ENCODE results near the gene FBXO17. TPM values are rescaled to one million over a fixed set of nuclear protein-coding genes. Genes with fewer than 3 reads are reported as not detected.
"Not testable (repeated sequence)": the region's sequence is repeated elsewhere in the genome, so short reads cannot be mapped to it uniquely, and the experiment has no call there.

FBXO17 gene
- total RNA-seq, 3 donors from 2014 or later, result 14.2 to 67.2 (median 28.5) TPM

DNA sequence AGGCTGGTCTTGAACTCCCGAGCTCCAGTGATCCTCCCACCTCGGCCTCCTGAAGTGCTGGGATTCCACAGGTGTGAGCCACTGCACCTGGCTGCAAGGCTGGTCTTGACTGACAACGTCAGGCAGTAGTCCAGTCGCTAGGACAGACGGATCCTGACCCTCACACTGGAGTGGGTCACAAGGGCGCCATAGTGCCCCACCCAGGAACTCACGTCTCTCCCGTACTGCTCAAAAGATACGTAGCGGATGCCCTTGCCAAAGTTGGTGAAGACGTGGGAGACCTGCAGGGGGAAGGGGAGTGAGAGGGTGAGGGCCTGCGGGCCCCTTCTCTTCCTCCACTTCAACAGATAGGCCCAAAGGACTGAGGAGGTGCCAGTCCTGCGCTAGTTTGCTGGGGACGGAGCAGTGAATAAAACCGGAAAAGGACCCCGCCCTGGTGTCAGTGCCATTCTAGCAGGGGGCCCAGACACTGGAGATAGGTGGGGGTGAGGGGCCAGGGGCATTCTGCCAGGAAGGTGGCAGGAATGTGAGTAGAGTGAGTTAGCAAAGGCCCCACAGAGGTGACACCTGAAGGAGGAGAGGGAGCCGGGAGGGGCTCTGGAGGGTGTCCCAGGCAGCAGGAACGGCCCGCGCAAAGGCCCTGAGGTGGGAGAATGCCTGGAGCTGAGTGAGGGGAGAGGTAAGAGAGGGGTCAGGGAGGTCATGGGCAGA, 32.9 kb downstream of the FBXO17 start:
- Histone ChIP-seq H3K9me3 (no peaks in the 10 kb centered on the region), H3K4me3 (no peak overlapping the region), H3K27me3 (no peaks in the 10 kb centered on the region), H3K36me3 (no peaks in the 10 kb centered on the region), H3K27ac (no peak overlapping the region), H3K4me1 (no peaks in the 10 kb centered on the region)
- DNase-seq (ENCODE audit: low spot score in 2 of 2), result no peak
- TF ChIP-seq, protein P1, sequence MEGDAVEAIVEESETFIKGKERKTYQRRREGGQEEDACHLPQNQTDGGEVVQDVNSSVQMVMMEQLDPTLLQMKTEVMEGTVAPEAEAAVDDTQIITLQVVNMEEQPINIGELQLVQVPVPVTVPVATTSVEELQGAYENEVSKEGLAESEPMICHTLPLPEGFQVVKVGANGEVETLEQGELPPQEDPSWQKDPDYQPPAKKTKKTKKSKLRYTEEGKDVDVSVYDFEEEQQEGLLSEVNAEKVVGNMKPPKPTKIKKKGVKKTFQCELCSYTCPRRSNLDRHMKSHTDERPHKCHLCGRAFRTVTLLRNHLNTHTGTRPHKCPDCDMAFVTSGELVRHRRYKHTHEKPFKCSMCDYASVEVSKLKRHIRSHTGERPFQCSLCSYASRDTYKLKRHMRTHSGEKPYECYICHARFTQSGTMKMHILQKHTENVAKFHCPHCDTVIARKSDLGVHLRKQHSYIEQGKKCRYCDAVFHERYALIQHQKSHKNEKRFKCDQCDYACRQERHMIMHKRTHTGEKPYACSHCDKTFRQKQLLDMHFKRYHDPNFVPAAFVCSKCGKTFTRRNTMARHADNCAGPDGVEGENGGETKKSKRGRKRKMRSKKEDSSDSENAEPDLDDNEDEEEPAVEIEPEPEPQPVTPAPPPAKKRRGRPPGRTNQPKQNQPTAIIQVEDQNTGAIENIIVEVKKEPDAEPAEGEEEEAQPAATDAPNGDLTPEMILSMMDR (IDR thresholded peaks at IDR 0.05), result no peak
- TF ChIP-seq POLR2A (IDR thresholded peaks at IDR 0.05) (no peak), POLR2AphosphoS5 (IDR thresholded peaks at IDR 0.05) (no peak)
- intact Hi-C loops (cut with DNase I; ENCODE audit: low total_unique reads), result no loop called here

DNA sequence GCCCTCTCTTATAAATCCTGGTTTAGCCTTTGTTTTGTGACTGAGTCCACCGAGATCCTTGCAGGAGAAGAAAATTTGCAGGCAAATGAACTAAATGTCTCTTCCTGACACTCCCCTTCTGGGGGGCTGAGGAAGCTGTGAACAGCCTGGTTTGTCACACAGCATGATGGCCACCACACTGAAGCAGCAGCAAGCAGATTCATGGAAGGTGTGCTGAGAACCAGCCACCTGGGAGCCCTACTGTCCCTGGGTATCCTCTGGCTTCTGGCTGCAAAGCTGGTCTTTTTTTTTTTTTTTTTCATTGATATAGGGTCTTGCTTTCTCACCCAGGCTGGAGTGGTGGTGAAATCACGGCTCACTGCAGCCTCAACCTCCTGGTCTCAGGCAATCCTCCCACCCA, 33.6 kb downstream of the FBXO17 start:
- Histone ChIP-seq H3K9me3 (no peaks in the 10 kb centered on the region), H3K36me3 (no peaks in the 10 kb centered on the region), H3K4me3 (no peak overlapping the region), H3K27me3 (no peaks in the 10 kb centered on the region), H3K4me1 (no peaks in the 10 kb centered on the region), H3K27ac (no peak overlapping the region)
- TF ChIP-seq POLR2A (IDR thresholded peaks at IDR 0.05) (no peak), POLR2AphosphoS5 (IDR thresholded peaks at IDR 0.05) (no peak)
- TF ChIP-seq, protein P1 (IDR thresholded peaks at IDR 0.05), result no peak
- intact Hi-C loops (cut with DNase I; ENCODE audit: low total_unique reads), result no loop called here
- DNase-seq (ENCODE audit: low spot score in 2 of 2), result no peak

DNA sequence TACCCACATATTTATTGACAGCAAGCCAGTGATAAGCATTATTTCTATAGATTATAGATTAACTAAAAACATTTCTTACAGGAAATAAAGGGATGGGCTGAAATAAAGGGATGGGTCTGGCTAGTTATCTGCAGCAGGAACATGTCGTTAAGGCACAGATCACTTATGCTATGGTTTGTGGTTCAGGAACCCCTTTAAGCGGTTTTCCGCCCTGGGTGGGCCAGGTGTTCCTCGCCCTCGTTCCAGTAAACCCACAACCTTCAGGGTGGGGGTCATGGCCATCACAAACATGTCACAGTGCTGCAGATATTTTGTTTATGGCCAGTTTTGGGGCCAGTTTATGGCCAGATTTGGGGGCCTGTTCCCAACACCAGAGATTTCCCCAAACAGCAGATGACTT, 34.1 kb downstream of the FBXO17 start:
- DNase-seq (ENCODE audit: low spot score in 2 of 2); intact Hi-C loops (cut with DNase I; ENCODE audit: low total_unique reads): not testable (repeated sequence)

DNA sequence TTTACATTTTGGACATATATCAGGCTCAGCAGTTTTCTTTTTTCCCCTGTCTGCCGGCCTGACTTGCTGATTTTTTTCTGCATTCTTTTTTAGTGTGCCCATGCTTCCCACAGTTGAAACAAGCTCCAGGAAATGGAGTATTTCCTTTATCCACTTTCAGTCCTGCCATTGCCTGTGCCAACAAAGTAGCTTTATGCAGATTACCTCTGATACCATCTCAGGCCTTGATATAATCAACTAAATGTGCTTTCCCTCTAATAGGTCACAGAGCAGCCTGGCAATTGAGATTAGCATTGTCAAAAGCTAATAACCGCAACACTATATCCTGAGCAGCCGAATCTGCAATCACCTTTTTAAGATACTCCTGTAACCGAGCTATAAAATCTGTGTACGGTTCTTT, 35.6 kb downstream of the FBXO17 start:
- Histone ChIP-seq H3K4me3 (no peak overlapping the region), H3K36me3 (no peaks in the 10 kb centered on the region), H3K27ac (no peak overlapping the region), H3K9me3 (no peaks in the 10 kb centered on the region), H3K4me1 (no peaks in the 10 kb centered on the region), H3K27me3 (no peaks in the 10 kb centered on the region)
- intact Hi-C loops (cut with DNase I; ENCODE audit: low total_unique reads), result no loop called here
- TF ChIP-seq POLR2AphosphoS5 (IDR thresholded peaks at IDR 0.05), result no peak
- TF ChIP-seq, protein P1 (IDR thresholded peaks at IDR 0.05), result no peak
- TF ChIP-seq POLR2A (IDR thresholded peaks at IDR 0.05), result no peak
- no peak for DNase-seq (ENCODE audit: low spot score in 2 of 2)

More for the DNA sequence above, 34.1 kb downstream of the FBXO17 start:
- not testable (repeated sequence) for H3K36me3 ChIP-seq, H3K9me3 ChIP-seq, H3K4me3 ChIP-seq, H3K27me3 ChIP-seq, H3K4me1 ChIP-seq, H3K27ac ChIP-seq

DNA sequence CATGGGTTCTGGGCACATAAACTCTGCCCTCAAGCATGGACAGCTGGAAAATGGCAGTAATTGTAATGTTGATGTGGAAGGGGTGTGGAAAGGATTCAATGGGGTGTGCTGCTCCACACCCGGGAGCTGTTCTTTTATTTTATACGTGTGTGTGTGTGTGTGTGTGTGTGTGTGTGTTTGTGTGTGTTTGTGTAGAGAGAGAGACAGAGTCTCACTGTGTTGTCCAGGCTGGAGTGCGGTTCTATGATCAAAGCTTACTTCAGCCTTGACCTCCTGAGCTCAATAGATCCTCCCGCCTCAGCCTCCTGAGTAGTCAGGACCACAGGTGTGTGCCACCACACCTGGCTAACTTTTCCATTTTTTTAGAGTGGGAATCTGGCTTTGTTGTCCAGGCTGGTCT, 42.0 kb downstream of the FBXO17 start:
- peaks cover 0 to 8% of the 10 kb centered on the region in 2 donors for H3K4me1 ChIP-seq
- no peaks in the 10 kb centered on the region for H3K9me3 ChIP-seq
- TF ChIP-seq, protein P1 (IDR thresholded peaks at IDR 0.05), result no peak
- TF ChIP-seq POLR2A (IDR thresholded peaks at IDR 0.05) (no peak), POLR2AphosphoS5 (IDR thresholded peaks at IDR 0.05) (no peak)
- no peaks in the 10 kb centered on the region for H3K27me3 ChIP-seq
- no peak overlapping the region for H3K4me3 ChIP-seq
- no peaks in the 10 kb centered on the region for H3K36me3 ChIP-seq
- no peak overlapping the region for H3K27ac ChIP-seq
- no peak for DNase-seq (ENCODE audit: low spot score in 2 of 2)
- intact Hi-C loops (cut with DNase I; ENCODE audit: low total_unique reads), result no loop called here
